ENCODE measurements around the gene MYO9A.

MYO9A gene

DNA sequence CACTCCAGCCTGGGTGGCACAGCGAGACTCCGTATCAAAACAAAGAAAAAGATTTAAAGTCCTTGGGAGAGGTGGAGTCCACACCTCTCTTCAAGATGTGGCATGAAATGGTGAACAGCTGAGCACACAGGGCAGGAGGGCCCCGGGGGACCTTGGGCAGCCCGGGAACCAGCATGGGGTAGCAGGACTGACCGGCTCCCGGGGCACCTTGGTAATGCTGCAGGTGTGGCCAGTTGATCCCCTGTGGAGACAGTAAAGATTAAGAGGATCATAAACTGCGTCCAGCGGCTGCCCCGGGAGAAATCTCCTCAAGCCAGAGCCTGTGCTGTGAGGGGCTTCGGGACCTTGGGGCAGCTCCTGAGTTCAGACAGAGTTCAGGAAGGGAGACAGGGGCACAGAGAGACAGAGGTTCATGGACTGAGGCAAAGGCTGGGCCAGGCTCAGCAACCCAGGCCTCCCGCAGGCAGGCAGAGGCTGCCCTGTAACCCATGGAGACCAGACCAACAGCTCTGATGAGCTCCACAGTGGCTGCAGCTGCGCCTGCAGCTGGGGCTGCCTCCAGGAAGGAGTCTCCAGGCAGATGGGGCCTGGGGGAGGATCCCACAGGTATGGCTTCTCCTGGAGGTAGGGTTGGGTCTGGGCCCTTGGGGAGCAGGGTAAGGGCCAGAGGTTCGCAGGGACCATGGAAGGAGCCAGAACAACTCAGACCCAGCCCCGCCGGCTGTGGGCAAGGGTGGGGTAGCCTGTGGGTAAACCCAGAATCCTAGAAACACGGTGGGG lies 307.5 kb downstream of the MYO9A start, which contains the start of gene NR2E3:
NR2E3 (plus strand) TSS at position 299 of the 780 bp plus-strand sequence; CDS start at position 489, 190 bp downstream.
- DNase-seq: no peak

GRCh38 chr15:71809346-71809745 lies 308.6 kb downstream of the MYO9A start:
- no peak for TF ChIP-seq POLR2A (IDR thresholded peaks at IDR 0.05; ENCODE audit: low read length)
- no peak for TF ChIP-seq GATA1 (IDR thresholded peaks at IDR 0.05; ENCODE audit: low read depth, low read length)
- DNase-seq: no peak

More for the DNA sequence above, 307.5 kb downstream of the MYO9A start, which contains the start of gene NR2E3:
- no peak for TF ChIP-seq GATA1 (IDR thresholded peaks at IDR 0.05; ENCODE audit: low read depth, low read length)
- no peak for TF ChIP-seq POLR2A (IDR thresholded peaks at IDR 0.05; ENCODE audit: low read length)

GRCh38 chr15:71808311-71809020 lies 309.5 kb downstream of the MYO9A start:
- TF ChIP-seq POLR2A (IDR thresholded peaks at IDR 0.05; ENCODE audit: low read length) (no peak), GATA1 (IDR thresholded peaks at IDR 0.05; ENCODE audit: low read depth, low read length) (no peak)
- no peak for DNase-seq

DNA sequence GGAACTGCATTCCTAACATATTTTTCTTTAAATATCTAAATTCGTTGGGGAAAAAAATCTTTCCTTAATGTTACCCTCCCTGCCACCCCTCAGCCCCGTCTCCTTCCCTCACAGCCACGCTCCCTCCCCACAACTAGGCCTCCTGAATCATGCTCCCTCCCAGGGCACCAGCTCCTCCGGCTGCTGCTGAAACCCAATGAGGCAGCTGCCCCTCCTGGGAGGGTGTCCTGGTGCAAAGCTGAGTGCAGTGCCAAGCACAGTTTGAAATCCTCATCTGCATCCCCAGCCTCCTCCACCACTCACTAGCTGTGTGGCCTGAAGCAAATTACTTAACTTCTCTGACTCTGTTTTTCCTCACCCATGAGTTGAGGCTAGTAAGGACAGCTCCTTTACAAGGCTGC lies 310.3 kb downstream of the MYO9A start:
- DNase-seq: no peak
- TF ChIP-seq POLR2A (IDR thresholded peaks at IDR 0.05; ENCODE audit: low read length) (no peak), GATA1 (IDR thresholded peaks at IDR 0.05; ENCODE audit: low read depth, low read length) (no peak)

- DNase-seq: no peak
- TF ChIP-seq POLR2A (IDR thresholded peaks at IDR 0.05; ENCODE audit: low read length) (no peak), GATA1 (IDR thresholded peaks at IDR 0.05; ENCODE audit: low read depth, low read length) (no peak)
These were observed 310.8 kb downstream of the MYO9A start for GRCh38 chr15:71807125-71807629.

DNA sequence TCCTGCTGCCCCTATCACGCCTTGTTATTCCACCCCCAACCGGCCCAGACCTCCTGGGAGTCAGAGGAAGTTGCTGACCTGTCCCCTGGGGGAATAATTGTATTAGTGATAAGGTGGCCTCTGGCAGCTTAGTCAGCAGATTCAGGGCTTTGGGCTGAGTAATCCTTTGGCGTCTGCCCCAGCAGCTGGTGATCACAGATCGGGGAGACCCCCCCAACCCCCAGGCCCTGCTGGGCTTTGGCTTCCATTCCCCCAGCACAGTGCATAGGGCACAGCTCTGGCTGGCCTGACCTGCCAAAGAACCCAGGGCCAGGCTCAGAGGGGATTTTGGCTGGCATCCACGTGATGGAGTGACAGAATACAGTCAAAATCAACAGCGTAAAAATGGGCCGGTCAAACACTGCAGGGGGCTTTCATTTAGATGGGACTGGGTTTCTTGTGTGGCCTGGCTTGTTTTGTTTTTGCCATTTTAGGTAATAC lies 311.5 kb downstream of the MYO9A start:
- TF ChIP-seq POLR2A (IDR thresholded peaks at IDR 0.05; ENCODE audit: low read length): no peak
- TF ChIP-seq GATA1 (IDR thresholded peaks at IDR 0.05; ENCODE audit: low read depth, low read length): no peak
- DNase-seq: no peak

DNA sequence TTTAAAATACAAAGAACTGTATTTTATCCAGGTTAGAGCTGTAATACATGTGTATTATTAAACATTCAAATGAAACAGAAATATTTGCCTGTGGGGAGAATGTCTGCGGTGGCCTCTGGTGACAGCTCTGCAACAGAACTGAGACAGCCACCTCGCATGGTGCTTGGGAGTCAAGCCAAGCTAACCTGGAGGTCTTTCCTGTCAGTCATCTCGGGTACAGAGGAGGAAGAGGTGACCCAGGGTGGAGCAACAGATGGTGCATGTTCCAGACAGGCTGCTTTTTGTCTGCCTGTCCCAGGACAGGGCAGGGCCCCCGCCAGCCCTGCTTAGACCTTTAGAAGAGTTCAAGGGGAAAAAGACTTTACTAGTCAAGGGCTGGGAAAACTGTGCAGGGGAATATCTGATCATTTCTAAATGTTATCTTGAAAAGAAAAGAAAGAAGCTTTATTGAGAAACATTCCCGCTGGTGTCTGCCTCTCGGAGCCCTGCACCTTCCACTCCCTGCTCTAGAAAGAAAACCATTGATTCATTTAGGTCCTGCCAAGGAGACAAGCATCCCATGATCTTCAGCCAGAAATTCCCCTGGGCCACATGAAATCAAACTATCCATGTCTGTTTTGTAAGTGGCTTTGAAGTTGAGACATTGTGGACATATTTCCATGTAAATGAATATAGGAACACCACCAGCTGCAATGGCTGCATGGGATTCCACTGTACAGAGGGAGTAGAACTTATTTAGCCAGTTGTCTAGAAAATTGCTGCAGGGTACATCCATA lies 313.1 kb downstream of the MYO9A start:
- TF ChIP-seq GATA1 (IDR thresholded peaks at IDR 0.05; ENCODE audit: low read depth, low read length) (no peak), POLR2A (IDR thresholded peaks at IDR 0.05; ENCODE audit: low read length) (no peak)
- DNase-seq: no peak

DNA sequence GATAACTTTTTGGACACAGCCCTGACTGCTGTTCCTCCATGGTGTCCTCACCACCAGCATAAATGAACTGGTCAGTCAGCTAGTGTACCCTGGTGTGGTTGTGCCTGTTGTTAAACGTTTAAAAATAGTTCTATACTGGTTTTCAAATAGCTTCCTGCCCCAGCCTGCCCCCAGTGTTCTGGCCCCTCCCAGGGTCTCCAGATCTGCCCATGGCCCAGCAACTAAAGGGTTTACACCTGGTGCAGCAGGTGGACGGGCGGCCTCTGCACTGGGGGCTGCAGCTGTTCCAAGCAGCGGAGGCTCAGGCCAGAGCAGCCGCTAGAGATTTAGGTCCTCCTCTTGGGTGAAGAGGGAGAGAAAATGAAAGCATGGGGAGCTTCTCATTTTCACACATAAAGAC lies 313.7 kb downstream of the MYO9A start:
- no peak for DNase-seq
- no peak for TF ChIP-seq POLR2A (IDR thresholded peaks at IDR 0.05; ENCODE audit: low read length)
- no peak for TF ChIP-seq GATA1 (IDR thresholded peaks at IDR 0.05; ENCODE audit: low read depth, low read length)

- DNase-seq: peak; percentile 27 to 38
- TF ChIP-seq POLR2A (IDR thresholded peaks at IDR 0.05; ENCODE audit: low read length) (no peak), GATA1 (IDR thresholded peaks at IDR 0.05; ENCODE audit: low read depth, low read length) (no peak)
These were observed 315.2 kb downstream of the MYO9A start for GRCh38 chr15:71802770-71803169.

DNA sequence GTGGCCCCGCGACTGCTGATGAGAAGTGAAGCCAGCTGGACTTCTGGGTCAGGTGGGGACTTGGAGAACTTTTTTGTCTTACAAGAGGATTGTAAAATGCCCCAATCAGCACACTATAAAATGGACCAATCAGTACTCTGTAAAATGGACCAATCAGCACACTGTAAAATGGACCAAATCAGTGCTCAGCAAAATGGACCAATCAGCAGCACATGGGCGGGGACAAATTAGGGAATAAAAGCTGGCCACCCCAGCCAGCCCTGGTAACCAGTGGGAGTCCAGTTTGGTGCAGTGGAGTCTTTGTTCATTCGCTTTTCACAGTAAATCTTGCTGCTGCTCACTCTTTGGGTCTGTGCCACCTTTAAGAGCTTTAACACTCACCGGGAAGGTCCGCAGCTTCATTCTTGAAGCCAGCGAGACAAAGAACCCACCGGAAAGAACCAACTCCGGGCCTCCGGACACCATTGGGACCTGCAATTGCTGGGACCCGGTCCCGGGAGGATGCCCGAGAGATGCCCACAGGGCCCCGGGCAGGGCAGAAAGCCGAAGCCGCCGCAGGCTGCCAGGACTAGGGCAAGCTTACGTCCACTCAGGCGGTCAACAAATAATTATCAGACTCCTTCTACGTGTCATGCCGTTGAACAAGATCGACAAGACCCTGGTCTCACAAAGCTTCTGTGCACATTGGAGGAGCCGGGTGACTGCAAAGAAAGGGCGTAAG lies 315.9 kb downstream of the MYO9A start:
- no peak for TF ChIP-seq GATA1 (IDR thresholded peaks at IDR 0.05; ENCODE audit: low read depth, low read length)
- TF ChIP-seq POLR2A (IDR thresholded peaks at IDR 0.05; ENCODE audit: low read length): no peak
- no peak for DNase-seq

DNA sequence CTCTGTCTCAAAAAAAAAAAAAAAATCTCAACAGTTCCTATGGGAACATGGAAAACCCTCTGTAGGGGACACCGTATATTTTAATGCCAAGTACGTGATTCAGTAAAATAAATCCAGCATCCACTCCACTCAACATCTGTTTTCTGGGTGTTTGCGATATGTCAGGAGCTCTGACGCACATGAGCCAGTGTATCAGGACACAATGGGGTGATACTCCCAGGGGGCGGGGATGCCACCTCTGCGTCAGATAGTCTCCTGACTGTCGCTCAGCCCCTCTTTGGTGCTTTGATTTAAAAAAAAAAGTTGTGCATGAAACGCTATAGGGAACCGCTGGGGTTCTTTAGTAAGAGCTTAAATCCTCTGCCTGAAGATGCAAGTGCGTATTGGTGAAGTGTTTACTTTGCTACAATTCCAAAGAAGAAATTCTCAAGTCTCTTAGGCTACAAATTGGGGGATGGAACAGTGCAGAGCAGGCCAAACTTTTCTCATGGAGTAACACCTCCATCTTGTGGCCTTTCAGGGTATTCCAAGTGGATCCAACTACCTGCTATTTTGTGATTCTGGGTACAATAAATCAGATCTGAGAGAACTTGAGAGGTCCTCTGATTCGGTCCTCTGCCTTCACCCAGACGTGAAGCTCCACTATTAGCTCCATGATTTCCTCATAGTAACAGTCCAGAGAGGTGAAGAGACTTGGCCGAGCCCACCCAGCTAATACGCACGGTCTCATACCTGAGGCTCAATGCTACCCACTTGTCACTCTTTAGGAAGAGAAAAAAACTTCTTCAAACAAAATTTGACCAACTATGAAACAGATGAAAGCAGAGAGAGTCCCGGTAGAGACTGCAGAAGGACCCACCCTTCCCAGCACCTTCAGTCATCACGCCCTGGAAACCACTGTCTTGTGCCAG lies 316.9 kb downstream of the MYO9A start:
- peak; percentile 30 to 51 for DNase-seq
- TF ChIP-seq GATA1 (IDR thresholded peaks at IDR 0.05; ENCODE audit: low read depth, low read length) (no peak), POLR2A (IDR thresholded peaks at IDR 0.05; ENCODE audit: low read length) (no peak)

GRCh38 chr15:71800190-71800589 lies 317.8 kb downstream of the MYO9A start:
- TF ChIP-seq GATA1 (IDR thresholded peaks at IDR 0.05; ENCODE audit: low read depth, low read length) (no peak), POLR2A (IDR thresholded peaks at IDR 0.05; ENCODE audit: low read length) (no peak)
- no peak for DNase-seq
